Measurements from ENCODE around the gene ADAM19. TPM values are rescaled to one million over a fixed set of nuclear protein-coding genes. Genes with fewer than 3 reads are reported as not detected.

Gene ADAM19
- total and polyA plus RNA-seq, 9 donors: 1.6 to 11.6 (median 3.0) TPM

DNA sequence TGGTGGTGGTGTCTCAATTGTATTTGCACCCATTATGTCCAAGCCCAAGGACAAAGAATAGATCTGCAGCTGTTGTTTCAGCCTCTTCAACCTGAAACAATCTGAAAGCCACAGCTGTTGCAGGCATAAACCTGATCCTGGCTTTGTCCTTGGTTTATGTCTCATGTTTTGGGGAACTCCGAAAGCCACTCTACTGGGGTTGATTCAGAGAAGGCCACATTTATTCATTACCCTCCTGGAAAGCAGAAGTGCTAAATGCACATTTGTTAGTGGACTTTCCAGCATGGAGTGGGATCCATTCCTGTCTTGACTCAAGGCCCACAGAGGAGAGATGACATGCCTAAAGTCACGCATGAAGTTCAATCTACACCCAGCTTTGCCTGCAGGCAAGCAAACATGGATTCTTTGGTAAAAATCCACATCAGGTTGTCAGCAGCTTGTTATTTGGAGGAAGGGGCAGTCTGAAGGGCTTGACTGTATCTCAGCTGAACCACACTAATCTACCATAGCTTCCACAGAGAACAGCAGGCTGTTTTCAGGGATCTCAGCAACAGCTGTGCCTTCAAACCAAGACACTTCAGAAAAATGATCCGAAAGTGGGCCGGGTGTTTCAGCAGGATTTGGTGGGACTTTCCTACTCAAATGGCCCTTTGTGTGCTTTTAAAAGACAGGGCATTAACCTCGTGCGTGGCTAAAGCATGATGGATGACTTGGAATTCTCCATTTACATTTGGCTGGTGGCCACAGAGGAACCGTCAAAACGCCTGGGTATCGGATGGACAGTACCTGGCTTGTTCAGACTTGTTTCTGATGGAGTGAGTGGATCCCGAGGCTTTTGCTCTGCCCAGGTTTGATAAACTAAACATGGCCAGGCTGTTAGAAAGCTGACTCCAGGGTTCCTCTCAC is 36.2 kb upstream of the ADAM19 start:
- intact Hi-C loops (cut with DNase I): no loop called here
- TF ChIP-seq EP300 (IDR thresholded peaks at IDR 0.05): no peak
- TF ChIP-seq POLR2A (IDR thresholded peaks at IDR 0.05): no peak
- TF ChIP-seq, protein P1, sequence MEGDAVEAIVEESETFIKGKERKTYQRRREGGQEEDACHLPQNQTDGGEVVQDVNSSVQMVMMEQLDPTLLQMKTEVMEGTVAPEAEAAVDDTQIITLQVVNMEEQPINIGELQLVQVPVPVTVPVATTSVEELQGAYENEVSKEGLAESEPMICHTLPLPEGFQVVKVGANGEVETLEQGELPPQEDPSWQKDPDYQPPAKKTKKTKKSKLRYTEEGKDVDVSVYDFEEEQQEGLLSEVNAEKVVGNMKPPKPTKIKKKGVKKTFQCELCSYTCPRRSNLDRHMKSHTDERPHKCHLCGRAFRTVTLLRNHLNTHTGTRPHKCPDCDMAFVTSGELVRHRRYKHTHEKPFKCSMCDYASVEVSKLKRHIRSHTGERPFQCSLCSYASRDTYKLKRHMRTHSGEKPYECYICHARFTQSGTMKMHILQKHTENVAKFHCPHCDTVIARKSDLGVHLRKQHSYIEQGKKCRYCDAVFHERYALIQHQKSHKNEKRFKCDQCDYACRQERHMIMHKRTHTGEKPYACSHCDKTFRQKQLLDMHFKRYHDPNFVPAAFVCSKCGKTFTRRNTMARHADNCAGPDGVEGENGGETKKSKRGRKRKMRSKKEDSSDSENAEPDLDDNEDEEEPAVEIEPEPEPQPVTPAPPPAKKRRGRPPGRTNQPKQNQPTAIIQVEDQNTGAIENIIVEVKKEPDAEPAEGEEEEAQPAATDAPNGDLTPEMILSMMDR (IDR thresholded peaks at IDR 0.05): no peak
- Histone ChIP-seq H3K9me3 (no peaks in the 10 kb centered on the region), H3K27ac (no peak overlapping the region), H3K36me3 (no peaks in the 10 kb centered on the region), H3K4me3 (no peak overlapping the region), H3K4me1 (ENCODE audit: insufficient read depth) (no peaks in the 10 kb centered on the region), H3K27me3 (no peaks in the 10 kb centered on the region)
- DNase-seq: no peak
- 84 to 89% (median 88%) methylated on average over 10 of the region's 10 CpGs for WGBS, 3 donors

DNA sequence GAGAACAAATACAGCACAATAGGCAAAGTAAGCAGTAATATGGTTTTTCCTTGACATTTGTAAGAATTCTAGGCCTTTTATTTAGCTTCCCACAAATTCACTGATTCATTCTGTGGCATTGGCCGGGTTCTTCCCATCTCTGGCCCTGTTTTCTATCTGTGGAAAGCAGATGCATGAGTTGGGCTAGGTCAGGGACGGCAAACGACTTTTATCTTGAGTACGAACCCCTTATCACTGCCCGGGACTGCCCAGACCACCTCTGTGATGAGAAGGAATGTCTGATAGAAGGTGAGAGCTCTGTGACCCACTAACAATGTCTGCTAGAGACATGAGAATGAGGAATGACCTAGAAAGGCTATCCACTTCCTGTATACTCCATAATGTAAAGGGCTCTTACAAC is 35.4 kb upstream of the ADAM19 start:
- no peak for TF ChIP-seq EP300 (IDR thresholded peaks at IDR 0.05)
- TF ChIP-seq POLR2A (IDR thresholded peaks at IDR 0.05): no peak
- intact Hi-C loops (cut with DNase I): no loop called here
- Histone ChIP-seq H3K4me3 (no peak overlapping the region), H3K27me3 (no peaks in the 10 kb centered on the region), H3K4me1 (ENCODE audit: insufficient read depth) (no peaks in the 10 kb centered on the region), H3K36me3 (no peaks in the 10 kb centered on the region), H3K27ac (no peak overlapping the region), H3K9me3 (no peaks in the 10 kb centered on the region)
- no peak for DNase-seq
- 46 to 63% (median 57%) methylated on average over 5 of the region's 5 CpGs for WGBS, 3 donors

DNA sequence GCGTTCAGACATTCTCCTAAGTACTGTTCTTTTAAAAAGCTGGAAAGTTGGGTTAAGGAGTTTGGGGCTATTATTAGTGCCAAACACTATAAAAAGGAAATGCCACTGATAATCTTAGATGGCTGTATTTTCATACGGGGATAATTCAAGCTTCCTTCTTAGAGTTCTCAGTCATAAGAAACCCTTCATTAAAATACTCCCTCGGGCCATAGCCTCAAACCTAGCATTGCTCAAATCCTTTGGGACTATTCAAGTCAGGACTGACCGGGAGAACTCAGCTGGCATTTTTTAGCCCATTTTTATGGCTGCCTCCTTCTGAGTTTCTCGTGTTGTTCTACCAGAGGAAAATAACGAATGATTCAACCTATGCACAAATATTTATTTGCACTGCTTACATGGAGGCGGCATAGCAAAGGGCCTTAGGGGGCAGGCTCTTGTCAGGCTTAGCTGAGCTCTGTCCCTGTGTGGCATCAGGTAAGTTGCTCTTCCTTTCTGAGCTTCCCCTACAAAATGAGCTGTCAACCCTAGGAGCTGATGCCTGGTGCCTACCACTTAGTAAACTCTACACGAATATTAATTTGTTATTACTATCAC is 33.5 kb upstream of the ADAM19 start:
- Histone ChIP-seq H3K9me3 (no peaks in the 10 kb centered on the region), H3K27ac (no peak overlapping the region), H3K4me1 (ENCODE audit: insufficient read depth) (no peaks in the 10 kb centered on the region), H3K36me3 (no peaks in the 10 kb centered on the region), H3K4me3 (no peak overlapping the region), H3K27me3 (no peaks in the 10 kb centered on the region)
- intact Hi-C loops (cut with DNase I): no loop called here
- DNase-seq: no peak
- TF ChIP-seq, protein P1 (IDR thresholded peaks at IDR 0.05): no peak
- TF ChIP-seq POLR2A (IDR thresholded peaks at IDR 0.05) (no peak), EP300 (IDR thresholded peaks at IDR 0.05) (no peak)
- WGBS, 3 donors: 66 to 71% (median 69%) methylated on average over 8 of the region's 8 CpGs

DNA sequence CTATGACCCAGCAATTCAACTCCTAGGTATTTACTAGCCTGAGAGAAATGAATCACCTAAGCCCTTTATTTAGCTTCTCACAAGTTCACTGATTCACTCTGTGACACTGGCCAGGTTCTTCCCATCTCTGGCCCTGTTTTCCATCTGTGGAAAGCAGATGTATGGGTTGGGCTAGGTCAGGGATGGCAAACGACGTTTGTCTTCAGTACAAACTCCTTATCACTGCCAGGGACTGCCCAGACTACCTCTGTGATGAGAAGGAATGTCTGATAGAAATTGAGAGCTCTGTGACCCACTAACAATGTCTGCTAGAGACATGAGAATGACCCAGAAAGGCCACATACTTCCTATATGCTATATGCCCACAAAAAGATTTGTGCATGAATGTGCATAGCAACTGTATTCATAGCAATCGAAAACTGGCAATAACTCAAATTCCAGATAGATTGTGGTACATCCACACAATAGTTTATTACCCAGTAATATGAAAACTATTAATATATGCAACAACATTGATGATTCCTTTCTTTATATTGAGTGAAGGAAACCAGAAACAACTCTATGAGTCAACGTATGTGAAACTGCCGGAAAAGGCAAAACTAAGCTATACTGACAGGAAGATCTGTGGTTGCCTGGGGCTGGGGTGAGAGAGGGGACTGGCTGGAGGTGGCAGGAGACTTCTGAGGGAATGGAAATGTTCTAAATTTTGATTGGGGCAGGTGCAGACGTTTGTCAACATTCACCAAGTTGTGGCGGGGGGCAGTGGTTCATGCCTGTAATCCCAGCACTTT is 32.0 kb upstream of the ADAM19 start:
- no peak for TF ChIP-seq POLR2A (IDR thresholded peaks at IDR 0.05)
- TF ChIP-seq, protein P1 (IDR thresholded peaks at IDR 0.05): no peak
- TF ChIP-seq EP300 (IDR thresholded peaks at IDR 0.05): no peak
- Histone ChIP-seq H3K4me1 (ENCODE audit: insufficient read depth) (no peaks in the 10 kb centered on the region), H3K27ac (no peak overlapping the region), H3K27me3 (no peaks in the 10 kb centered on the region), H3K4me3 (no peak overlapping the region), H3K9me3 (no peaks in the 10 kb centered on the region), H3K36me3 (no peaks in the 10 kb centered on the region)
- no peak for DNase-seq
- 58 to 75% (median 64%) methylated on average over 7 of the region's 7 CpGs for WGBS, 3 donors
- intact Hi-C loops (cut with DNase I): no loop called here

Data from ovary (tissue), 9 donors.